ENCODE results near the gene GPD1.

GRCh38 chr12:50087995-50088394 lies 15.8 kb upstream of the GPD1 start:
- no peak for TF ChIP-seq CTCF (IDR thresholded peaks at IDR 0.05)
- no peak for TF ChIP-seq POLR2A (IDR thresholded peaks at IDR 0.05)
